ENCODE data around the gene DTNB. TPM values are rescaled to one million over a fixed set of nuclear protein-coding genes. Genes with fewer than 3 reads are reported as not detected.
"Not testable (repeated sequence)": the region's sequence is repeated elsewhere in the genome, so short reads cannot be mapped to it uniquely, and the experiment has no call there.

The DTNB gene
- total RNA-seq, 4 donors from 2014 or later: 12.4 to 28.8 (median 14.9) TPM

DNA sequence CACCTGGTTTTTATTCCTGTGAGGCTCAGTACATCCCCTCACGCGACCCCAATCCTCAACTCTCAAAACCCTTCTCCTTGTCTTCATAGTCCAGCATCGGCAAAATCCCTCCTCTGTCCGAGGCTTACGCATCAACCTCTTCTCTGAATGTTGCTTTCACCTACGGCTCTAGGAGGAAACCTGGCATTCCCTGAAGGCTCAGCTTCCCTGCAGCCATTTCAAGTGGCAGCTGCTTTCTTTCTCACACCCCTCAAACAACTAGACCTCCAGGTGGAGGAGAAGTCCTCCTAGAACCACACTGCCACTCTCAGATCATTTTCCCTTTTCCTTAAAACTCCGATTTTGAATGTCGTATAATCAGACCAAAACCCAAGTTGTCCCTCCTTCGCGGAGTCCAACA lies 114.2 kb downstream of the DTNB start:
- Histone ChIP-seq H3K4me1 (no peaks in the 10 kb centered on the region), H3K27me3 (no peaks in the 10 kb centered on the region), H3K9me3 (no peaks in the 10 kb centered on the region), H3K27ac (no peak overlapping the region), H3K36me3 (no peaks in the 10 kb centered on the region), H3K4me3 (no peak overlapping the region)
- no peak for DNase-seq
- intact Hi-C loops (cut with DNase I; ENCODE audit: low total_unique reads): no loop called here
- TF ChIP-seq POLR2A (IDR thresholded peaks at IDR 0.05): no peak
- TF ChIP-seq, protein P1, sequence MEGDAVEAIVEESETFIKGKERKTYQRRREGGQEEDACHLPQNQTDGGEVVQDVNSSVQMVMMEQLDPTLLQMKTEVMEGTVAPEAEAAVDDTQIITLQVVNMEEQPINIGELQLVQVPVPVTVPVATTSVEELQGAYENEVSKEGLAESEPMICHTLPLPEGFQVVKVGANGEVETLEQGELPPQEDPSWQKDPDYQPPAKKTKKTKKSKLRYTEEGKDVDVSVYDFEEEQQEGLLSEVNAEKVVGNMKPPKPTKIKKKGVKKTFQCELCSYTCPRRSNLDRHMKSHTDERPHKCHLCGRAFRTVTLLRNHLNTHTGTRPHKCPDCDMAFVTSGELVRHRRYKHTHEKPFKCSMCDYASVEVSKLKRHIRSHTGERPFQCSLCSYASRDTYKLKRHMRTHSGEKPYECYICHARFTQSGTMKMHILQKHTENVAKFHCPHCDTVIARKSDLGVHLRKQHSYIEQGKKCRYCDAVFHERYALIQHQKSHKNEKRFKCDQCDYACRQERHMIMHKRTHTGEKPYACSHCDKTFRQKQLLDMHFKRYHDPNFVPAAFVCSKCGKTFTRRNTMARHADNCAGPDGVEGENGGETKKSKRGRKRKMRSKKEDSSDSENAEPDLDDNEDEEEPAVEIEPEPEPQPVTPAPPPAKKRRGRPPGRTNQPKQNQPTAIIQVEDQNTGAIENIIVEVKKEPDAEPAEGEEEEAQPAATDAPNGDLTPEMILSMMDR (IDR thresholded peaks at IDR 0.05): no peak

DNA sequence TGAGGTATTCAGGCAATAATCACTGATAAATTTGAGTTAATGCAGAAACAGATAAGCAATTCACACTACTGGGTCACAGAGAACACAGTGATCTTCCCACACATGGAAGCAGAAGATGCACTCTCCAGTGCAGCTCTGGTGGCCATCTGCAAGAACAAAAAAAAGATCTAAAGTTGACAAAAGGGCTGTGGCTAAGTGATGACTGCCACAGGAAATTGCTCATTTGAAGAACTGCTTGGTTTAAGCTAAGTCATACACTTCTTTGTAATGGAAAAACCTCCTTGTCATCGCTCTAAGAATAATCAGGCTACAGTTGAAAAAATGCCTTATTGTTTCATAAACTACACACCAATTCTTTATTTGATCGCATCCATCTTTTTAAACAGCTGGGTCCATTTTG lies 115.1 kb downstream of the DTNB start:
- no peaks in the 10 kb centered on the region for H3K27me3 ChIP-seq
- no peaks in the 10 kb centered on the region for H3K4me1 ChIP-seq
- no peaks in the 10 kb centered on the region for H3K9me3 ChIP-seq
- H3K4me3 ChIP-seq: no peak overlapping the region
- no peaks in the 10 kb centered on the region for H3K36me3 ChIP-seq
- DNase-seq: no peak
- intact Hi-C loops (cut with DNase I; ENCODE audit: low total_unique reads): no loop called here
- no peak for TF ChIP-seq POLR2A (IDR thresholded peaks at IDR 0.05)
- TF ChIP-seq, protein P1 (IDR thresholded peaks at IDR 0.05): no peak
- H3K27ac ChIP-seq: no peak overlapping the region

DNA sequence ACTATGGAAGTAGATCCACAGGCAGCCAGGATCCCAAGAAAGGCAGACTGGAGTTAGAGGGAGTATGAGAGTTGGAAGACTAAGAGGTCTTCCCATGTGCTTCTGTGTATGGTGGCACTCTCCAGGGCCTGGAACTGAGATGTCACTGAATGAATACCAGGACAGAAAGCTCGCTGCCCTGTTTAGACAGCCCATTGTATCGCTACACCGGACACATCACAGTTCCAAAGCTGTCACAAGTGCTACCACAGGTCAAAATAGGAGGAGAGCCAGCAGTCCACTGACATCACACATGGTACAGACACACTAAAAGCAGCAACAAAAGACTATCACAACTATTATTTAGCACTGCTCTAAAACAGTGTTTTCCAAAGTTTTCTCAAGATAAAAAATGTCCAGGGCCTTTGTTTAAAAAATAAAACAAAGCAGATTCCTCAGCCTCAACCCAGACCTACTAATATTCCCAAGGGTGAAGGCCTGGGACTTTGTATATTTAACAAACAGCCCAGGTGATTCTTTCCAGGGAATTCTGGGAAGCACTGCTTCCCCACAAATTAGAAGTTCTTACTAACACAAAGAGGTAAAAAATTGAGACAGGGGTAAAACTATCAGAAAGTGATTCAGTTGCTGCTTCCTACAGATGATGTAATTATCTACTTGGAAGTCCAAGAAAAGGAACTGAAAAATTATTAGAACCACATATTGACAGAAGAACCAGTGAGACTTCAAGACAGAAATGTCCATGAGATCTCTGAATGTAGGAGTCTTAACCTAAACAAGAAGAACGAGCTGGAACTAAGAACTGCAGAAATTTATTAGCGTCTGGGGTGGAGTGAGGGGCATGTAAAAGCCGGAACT lies 116.0 kb downstream of the DTNB start:
- Histone ChIP-seq H3K4me1 (no peaks in the 10 kb centered on the region), H3K4me3 (no peak overlapping the region), H3K9me3 (no peaks in the 10 kb centered on the region), H3K27ac (no peak overlapping the region), H3K36me3 (no peaks in the 10 kb centered on the region), H3K27me3 (no peaks in the 10 kb centered on the region)
- intact Hi-C loops (cut with DNase I; ENCODE audit: low total_unique reads): no loop called here
- TF ChIP-seq POLR2A (IDR thresholded peaks at IDR 0.05): no peak
- TF ChIP-seq, protein P1 (IDR thresholded peaks at IDR 0.05): no peak
- DNase-seq: no peak

DNA sequence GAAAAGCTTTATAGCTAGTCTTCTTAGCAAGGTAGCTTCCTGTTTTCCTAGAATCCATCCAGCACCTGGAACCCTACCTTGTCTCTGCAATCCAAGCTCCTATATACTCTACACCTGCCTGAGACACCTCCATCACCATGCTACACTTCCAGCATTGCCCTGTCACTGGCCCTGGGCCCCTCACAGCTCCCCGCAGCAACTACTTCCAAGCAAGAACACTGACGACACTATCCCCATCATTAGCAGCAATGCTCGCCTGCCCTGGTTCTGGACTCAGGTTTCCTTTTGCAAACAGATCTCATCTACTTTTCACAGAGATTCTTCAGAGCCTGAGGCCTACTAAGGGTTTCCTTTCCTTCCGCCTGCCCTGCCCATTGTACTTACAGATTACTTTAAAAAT lies 121.1 kb downstream of the DTNB start:
- intact Hi-C loops (cut with DNase I; ENCODE audit: low total_unique reads): no loop called here
- no peak overlapping the region for H3K4me3 ChIP-seq
- no peak for DNase-seq
- H3K27me3 ChIP-seq: no peaks in the 10 kb centered on the region
- no peak overlapping the region for H3K27ac ChIP-seq
- H3K36me3 ChIP-seq: no peaks in the 10 kb centered on the region
- no peaks in the 10 kb centered on the region for H3K9me3 ChIP-seq
- no peaks in the 10 kb centered on the region for H3K4me1 ChIP-seq
- TF ChIP-seq POLR2A (IDR thresholded peaks at IDR 0.05): no peak
- TF ChIP-seq, protein P1 (IDR thresholded peaks at IDR 0.05): no peak

DNA sequence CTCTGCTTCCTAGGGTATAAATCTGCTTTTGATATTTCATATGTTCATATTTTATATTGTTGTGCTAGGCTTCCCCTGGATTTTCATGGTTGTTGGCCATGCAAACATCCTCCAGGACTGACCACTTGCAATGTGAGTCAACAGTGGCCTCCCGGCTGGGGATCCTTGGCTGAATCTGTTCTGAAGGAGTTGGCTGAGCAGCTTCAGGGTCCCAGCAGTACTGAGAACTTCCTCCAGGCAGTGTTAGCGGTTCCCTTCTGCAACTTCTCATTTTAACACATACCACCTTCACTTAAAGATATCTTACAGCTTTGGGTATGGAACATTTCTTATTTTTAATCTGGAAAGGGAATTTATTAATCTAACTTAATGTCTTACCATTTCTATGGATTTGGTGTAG lies 122.1 kb downstream of the DTNB start:
- H3K4me3 ChIP-seq: no peak overlapping the region
- DNase-seq: no peak
- no peak for TF ChIP-seq POLR2A (IDR thresholded peaks at IDR 0.05)
- TF ChIP-seq, protein P1 (IDR thresholded peaks at IDR 0.05): no peak
- no peaks in the 10 kb centered on the region for H3K4me1 ChIP-seq
- no peaks in the 10 kb centered on the region for H3K36me3 ChIP-seq
- intact Hi-C loops (cut with DNase I; ENCODE audit: low total_unique reads): no loop called here
- H3K27ac ChIP-seq: no peak overlapping the region
- H3K9me3 ChIP-seq: no peaks in the 10 kb centered on the region
- no peaks in the 10 kb centered on the region for H3K27me3 ChIP-seq

DNA sequence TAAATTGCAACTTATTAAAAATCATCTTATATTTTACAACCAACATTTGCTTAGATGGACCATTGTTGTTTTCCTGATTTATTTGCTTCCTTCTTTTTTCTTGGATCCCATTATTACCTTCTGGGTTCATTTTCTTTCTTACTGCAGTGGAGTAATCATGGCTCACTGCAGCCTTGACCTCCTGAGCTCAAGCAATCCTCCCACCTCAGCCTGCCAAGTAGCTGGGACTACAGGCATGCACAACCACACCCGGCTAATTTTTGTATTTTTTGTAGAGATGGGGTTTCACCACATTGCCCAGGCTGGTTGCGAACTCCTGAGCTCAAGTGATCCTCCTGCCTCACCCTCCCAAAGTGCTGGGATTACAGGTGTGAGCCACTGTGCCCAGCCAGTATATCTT lies 123.8 kb downstream of the DTNB start:
- H3K27ac ChIP-seq; H3K9me3 ChIP-seq; intact Hi-C loops (cut with DNase I; ENCODE audit: low total_unique reads); DNase-seq; H3K36me3 ChIP-seq; H3K4me3 ChIP-seq; H3K27me3 ChIP-seq; H3K4me1 ChIP-seq: not testable (repeated sequence)

Data from uterus (tissue), 4 donors.